Measurements from ENCODE around the gene KCNMA1.

DNA sequence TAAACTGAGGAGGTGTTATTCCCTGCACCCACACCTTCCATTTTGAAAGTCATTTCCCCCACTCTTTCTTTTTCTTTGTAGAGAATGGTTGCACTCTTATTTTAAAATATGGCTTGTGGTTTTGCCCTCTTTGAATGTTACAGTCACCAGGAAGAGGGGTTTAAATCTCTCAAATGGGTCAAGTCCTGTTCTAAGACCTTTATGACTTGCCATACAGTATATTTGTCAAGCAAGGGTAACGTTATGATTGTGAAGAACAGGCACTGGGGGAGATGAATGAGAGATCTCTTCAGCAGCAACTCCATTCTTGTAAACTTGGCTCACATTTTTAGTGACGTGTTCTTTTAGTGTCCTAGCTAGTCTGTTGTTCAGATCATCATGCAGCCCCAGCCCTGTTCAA lies 634.7 kb downstream of the KCNMA1 start:
- no peak for TF ChIP-seq NFYB (IDR thresholded peaks at IDR 0.05; ENCODE audit: insufficient read depth, low read depth, low read length)
- no peak for TF ChIP-seq NFIC (IDR thresholded peaks at IDR 0.05; ENCODE audit: low read depth, low read length)
- TF ChIP-seq, protein P1, sequence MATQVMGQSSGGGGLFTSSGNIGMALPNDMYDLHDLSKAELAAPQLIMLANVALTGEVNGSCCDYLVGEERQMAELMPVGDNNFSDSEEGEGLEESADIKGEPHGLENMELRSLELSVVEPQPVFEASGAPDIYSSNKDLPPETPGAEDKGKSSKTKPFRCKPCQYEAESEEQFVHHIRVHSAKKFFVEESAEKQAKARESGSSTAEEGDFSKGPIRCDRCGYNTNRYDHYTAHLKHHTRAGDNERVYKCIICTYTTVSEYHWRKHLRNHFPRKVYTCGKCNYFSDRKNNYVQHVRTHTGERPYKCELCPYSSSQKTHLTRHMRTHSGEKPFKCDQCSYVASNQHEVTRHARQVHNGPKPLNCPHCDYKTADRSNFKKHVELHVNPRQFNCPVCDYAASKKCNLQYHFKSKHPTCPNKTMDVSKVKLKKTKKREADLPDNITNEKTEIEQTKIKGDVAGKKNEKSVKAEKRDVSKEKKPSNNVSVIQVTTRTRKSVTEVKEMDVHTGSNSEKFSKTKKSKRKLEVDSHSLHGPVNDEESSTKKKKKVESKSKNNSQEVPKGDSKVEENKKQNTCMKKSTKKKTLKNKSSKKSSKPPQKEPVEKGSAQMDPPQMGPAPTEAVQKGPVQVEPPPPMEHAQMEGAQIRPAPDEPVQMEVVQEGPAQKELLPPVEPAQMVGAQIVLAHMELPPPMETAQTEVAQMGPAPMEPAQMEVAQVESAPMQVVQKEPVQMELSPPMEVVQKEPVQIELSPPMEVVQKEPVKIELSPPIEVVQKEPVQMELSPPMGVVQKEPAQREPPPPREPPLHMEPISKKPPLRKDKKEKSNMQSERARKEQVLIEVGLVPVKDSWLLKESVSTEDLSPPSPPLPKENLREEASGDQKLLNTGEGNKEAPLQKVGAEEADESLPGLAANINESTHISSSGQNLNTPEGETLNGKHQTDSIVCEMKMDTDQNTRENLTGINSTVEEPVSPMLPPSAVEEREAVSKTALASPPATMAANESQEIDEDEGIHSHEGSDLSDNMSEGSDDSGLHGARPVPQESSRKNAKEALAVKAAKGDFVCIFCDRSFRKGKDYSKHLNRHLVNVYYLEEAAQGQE (IDR thresholded peaks at IDR 0.05; ENCODE audit: low read depth, low read length) = no peak
- no peak for TF ChIP-seq MXI1 (IDR thresholded peaks at IDR 0.05; ENCODE audit: low read depth, low read length)
- no peak for TF ChIP-seq MEF2A (IDR thresholded peaks at IDR 0.05; ENCODE audit: insufficient read depth, low read depth, low read length)
- TF ChIP-seq, protein P2, sequence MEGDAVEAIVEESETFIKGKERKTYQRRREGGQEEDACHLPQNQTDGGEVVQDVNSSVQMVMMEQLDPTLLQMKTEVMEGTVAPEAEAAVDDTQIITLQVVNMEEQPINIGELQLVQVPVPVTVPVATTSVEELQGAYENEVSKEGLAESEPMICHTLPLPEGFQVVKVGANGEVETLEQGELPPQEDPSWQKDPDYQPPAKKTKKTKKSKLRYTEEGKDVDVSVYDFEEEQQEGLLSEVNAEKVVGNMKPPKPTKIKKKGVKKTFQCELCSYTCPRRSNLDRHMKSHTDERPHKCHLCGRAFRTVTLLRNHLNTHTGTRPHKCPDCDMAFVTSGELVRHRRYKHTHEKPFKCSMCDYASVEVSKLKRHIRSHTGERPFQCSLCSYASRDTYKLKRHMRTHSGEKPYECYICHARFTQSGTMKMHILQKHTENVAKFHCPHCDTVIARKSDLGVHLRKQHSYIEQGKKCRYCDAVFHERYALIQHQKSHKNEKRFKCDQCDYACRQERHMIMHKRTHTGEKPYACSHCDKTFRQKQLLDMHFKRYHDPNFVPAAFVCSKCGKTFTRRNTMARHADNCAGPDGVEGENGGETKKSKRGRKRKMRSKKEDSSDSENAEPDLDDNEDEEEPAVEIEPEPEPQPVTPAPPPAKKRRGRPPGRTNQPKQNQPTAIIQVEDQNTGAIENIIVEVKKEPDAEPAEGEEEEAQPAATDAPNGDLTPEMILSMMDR (IDR thresholded peaks at IDR 0.05 in 2 of 3, conservative IDR thresholded peaks at IDR 0.05 in 1 of 3; ENCODE audit: control insufficient read depth in 2 of 3, extremely low read depth in 1 of 3, insufficient read depth in 1 of 3, low read depth in 3 of 3, low read length in 3 of 3) = no peak
